Cortex of kidney (tissue), 1 donor: ENCODE results near the gene STXBP4.

Experiments used
- DNase-seq: peaks from one replicate; lab custom pipeline; 2025; lab: John Stamatoyannopoulos, UW

The STXBP4 gene

DNA sequence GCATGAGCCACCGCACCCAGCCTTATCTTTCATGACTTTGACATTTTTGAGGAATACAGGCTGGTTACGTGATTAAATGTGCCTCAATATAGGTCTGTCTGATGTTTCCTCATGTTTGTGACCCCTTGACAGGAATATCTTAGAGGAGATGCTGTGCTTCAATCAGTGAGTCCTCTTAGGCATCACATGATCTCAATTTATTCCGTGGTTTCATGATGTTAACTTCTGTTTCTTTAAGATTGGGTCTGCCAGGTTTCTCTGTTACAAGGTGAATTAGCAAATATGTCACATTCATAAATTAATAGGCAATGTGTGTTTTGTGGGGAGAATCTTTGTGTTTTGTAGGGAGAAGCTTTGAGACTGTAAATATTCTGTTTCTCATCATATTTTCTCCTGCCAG lies 3.3 kb downstream of the STXBP4 start:
- no peak for DNase-seq

DNA sequence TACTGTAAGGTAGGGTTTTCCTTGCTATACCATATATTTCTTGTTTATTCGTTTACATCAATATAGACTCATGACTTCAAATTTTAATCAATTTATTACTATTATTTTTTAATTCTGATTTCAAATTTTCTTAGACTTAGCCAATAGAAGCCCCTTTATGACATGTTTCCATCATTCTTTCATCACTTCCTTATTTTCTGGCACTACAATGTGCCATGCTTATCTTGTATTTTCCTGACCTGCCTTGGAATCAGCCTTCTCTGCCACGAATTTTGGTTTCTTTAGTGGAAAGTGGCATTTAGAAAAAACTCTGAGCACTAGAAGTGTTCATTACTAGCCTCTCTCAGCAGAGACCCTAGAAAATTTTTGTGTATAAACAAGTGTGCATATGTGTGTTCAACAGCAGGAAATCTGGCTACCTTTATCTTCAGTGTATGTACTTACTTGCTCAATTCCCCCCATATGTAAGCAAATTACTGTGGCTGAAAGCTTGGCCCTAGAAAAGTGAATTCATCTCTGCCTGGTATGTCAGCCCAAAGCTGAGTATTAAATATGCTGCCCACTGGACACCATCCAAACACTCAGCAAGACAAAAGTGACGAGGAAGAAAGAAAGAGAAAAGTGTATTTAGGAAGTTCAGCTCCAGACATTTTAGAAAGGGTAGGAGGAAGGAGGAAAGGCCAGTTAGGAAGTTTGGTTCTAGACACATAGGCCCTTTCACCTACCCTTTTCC lies 4.0 kb downstream of the STXBP4 start:
- no peak for DNase-seq

DNA sequence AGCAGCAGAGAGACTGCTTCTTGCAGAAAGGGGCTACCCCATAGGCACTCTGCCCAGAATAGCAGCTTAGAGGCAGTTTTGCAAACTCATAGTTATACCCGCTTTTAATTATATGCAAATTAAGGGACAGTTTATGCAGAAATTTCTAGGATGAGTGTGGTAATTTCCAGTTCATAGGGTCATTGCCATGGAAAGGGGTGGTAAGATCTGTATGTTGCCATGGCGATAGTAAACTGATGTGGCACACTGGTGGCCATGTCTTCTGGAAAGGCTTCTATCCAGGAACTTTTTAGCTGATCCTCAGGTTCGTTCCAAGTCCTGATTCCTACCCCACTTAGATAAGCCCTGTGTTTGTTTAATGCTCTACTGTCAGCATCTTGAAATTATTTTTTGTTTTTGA lies 6.2 kb downstream of the STXBP4 start:
- no peak for DNase-seq

DNA sequence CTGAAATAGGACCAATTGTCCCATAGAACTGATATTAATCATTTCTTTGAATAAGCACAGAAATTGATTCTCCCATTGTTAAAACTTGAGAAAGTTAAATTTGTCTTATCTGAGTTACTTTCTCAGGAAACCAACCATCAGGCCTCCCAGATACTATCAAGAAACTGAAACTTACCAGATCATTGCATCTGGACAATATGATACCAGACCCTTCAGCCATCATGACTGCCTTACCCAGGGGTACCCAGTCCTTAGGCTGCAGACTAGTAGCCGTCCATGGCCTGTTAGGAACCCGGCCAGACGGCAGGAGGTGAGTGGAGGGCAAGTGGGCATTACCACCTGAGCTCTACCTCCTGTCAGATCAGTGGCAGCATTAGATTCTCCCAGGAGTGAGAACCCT lies 7.8 kb downstream of the STXBP4 start:
- no peak for DNase-seq

DNA sequence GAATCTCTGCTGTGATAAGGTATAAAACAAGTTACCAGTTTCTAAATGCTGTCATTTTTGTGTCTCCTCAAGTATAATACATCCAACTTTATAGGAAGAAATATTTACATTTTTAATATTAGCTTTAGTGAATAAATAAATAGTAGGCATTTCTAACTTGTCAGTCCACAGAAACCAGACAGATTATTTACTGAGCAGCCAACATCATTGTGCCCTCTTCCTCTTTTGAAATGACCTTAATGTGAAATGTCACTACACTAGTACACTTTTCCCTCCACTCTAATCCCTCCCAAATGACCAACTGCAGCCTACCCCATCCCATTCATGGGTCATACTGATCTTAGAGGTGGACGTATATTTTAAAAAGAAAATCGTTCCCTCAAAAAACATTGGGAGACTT lies 9.2 kb downstream of the STXBP4 start:
- DNase-seq, result no peak

DNA sequence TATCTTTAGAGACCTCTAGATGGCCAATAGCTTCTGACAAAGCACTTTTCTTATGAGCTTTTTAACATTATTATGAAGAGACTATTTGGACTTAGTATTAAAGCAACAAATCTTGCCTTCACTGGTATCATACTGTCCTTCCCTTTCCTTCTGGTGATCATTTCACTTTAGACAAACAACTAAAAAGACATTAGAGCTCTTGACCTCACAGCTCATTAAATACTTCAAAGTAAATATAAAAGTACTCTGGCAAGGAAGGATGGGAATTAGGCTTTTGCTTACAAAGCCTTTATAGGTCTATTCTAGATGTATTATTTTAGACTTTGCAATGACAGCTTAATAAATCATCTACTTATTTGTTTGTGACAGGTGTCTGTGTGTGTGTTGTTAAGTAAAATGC lies 11.1 kb downstream of the STXBP4 start:
- DNase-seq, result no peak

DNA sequence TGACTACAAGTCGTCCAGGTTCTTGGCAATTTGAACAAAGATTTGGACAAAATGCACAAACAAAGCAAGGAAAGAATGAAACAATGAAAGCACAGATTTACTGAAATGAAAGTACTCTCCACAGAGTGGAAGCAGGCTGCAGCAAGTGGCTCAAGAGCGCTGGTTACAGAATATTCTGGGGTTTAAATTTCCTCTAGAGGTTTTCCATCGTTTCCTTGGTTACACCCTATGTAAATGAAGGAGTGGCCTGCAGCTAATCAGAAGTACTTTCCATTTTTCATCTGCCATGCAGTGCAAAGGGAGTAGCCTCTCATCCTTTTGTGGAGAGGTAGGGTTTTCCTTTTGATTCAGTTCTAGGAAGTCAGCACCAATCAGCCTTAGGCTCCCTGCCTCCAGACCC lies 11.8 kb downstream of the STXBP4 start:
- DNase-seq, result no peak

DNA sequence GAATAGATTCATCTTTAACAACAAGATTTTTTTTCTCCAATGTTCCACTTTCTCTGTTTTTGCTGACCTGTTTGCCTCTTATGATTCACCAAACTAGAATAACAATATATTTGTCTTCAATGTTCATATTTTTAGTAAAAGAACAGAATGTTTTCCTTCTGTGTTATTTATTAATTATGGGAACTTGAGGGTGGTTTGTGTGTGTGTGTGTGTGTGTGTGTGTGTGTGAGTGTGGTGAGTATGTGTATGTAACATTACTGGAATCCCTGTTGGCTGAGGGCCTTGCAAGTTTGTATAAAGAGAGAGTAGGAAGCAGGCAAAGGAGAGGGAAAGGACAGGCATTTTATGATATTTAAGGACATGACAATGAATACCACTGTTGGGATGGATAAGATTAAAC lies 13.8 kb downstream of the STXBP4 start:
- no peak for DNase-seq

DNA sequence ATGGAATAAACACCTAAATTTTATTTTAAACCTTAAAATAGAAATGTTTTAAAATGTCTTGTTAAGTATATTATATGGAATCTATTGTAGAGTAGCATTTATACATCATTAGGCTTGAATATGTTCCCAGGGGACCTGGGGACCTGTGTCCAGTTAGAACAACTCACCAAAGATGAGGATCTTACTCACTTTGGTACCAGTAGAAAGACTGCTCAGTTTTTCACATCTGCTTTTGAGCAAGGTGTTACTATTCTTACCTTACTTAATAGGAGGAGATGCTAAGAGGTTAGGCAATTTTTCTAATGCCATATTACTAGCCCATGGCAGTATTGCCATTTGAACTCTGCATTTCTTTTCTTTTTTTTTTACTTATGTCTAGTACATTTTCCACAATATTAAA lies 14.7 kb downstream of the STXBP4 start:
- DNase-seq, result no peak

DNA sequence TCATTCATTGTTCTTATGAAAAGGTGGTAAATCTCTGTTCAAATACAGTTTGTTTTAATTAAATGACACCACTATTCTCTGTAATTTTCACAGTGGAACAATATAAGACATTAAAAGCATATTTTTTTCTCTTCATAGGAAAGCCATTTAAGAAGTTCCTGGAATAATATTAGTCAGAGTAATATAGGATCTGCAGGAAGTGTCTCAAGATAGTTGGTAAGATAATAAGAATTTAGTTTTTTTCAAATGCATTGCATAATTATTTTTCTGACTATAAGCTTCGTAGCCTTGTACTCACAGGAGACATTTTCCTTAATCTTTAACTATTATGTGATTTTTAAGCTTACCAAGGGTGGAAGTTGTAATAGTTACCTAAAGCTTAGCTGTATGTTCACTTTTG lies 16.9 kb downstream of the STXBP4 start:
- DNase-seq, result no peak

DNA sequence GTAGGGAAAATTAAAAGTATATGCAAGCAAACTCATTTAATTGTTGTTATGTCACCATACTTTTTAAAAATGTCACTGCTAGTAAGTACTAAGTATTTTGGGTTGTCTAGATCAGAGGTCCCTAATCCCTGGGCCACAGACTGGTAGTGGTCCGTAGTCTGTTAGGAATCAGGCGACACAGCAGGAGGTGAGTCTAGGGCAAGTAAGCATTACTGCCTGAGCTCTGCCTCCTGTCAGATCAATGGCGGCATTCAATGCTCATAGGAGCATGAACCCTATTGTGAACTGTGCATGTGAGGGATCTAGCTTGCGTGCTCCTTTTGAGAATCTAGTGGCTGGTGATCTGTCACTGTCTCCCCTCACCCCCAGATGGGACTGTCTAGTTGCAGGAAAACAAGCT lies 21.6 kb downstream of the STXBP4 start:
- no peak for DNase-seq

DNA sequence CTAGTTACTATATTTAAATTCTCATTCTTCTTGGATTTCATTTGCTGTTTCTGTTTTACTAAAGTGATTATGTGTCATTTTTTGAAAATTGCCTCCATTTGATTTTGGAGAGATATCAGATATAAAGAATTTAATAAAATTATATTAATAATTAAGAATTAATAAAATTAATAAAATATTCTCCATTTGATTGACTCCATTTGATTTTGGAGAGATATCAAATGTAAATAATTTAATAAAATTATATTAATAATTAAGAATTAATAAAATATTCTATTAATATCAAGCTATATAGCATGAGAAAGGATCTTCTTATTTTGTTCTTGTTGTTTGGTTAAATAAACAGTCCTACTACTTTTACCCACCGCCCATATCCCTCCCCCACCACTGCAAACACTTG lies 23.0 kb downstream of the STXBP4 start:
- DNase-seq, result no peak

DNA sequence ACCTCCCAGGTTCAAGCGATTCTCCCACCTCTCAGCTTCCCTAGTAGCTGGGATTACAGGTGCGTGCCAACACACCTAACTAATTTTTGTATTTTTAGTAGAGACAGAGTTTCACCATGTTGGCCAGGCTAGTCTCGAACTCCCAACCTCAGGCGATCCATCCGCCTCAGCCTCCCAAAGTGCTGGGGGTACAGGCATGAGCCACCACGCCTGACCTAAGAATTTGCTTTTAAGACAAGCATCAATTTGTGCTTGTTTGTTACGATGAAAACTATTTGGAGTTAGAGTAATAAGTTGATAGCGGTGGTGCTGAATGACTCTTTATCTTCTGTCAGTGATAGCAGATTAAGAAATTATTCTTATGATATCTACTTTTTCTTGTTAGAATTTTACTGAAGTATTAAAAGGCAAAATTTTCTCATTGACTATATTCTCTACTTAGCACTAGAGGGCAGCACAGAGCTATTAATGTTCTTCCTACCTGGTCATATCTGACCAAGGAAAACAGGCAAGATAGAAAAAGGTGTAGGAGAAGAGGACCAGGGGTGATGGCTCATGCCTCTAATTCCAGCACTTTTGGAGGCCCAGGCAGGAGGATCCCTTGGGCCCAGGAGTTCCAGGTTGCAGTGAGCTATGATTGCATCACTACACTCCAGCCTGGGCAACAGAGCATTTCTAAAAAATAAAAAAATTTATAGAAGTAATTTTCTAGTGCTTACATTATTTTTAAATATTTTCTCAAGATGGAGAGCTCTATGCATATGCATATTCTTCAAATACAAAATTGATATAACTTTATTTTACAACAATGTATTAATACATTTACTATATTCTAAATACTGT lies 24.5 kb downstream of the STXBP4 start:
- DNase-seq, result no peak

DNA sequence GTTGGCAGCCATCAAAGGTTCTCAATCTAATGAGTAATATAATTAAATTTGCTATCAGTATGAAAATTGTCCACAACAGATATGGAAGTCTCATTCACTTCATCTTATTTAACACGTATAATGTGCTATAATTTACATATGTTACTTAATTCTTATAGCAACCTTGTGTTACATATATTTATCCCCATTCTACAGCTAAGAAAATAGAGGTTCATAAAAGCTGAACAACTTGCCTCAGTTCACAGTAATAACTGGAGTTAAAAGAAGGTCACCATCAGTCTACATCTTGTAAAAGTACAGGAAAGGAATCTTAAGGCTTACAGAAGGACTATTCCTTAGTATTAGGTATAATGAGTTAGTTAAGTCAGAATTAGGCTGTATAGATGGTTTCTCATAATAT lies 27.9 kb downstream of the STXBP4 start:
- no peak for DNase-seq

DNA sequence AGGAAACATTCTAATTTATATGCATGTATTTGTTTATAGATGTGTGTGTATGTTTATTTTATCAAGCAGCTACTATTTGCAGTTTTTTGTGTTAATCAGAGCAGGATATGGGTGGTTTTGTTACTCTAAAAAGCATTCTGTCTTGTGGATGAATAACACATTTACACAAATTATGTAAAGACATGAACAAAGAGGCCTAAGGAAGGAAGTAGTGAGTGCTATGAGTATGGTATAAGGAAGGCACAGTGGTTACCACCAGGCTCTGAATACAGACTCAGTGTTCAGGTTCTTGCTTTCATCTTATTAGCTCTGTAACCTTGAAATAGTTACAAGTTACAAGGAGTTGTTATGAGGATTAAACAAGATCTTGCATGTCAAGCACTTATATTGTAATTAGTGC lies 33.9 kb downstream of the STXBP4 start:
- no peak for DNase-seq

DNA sequence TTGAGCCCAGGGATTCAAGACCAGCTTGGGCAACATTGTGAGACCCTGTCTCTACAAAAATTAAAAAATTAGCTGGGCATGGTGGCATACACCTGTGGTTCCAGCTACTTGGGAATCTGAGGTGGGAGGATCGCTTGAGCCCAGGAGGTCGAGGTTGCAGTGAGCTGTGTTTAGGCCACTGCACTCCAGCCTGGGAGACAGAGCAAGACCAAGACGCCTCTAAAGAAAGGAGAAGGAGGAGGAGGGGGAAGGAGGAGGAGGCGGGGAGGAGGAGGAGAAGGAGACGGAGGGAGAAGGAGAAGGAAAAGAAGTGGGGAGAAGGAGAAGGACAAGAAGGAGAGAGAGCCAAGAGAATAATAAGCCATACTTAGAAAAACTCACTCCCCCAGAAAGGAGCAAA lies 35.9 kb downstream of the STXBP4 start:
- DNase-seq, result no peak

DNA sequence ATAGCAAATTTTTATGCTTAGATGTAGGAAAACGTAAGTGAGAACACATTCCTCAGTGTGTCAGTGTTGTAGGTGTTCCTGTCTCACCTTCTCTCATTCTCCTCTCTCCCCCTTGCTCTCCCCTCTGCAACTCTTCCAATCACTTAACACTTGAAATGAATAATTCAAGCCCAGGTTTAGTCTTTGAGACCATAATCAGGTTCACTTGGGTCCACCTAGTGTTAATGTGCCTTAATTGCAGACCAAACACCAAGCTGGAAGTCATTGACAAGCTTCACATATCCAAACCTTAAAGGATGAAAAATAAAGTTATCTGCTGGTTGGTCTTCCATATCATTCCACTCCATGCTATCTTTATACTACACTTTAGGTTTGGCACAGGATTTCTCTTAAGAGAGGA lies 37.0 kb downstream of the STXBP4 start:
- no peak for DNase-seq

DNA sequence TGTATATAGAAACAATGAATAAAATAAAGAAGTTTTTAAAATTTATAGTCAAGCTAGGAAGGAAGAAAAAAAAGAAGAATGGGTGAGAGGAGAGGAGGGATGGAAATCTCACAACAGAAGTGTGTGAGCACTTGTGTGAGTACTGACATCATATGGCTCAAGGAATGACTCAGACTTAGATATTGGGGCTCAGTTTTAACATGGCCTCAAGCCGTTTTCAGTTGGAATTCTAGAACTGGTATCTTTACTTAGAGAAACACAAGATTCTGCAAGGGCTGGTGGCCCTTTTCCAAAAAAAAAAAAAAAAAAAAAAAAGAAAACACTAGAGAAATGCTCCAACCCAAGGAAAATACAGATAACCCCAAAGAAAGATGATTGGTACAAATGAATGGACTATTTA lies 55.1 kb downstream of the STXBP4 start:
- DNase-seq, result no peak

DNA sequence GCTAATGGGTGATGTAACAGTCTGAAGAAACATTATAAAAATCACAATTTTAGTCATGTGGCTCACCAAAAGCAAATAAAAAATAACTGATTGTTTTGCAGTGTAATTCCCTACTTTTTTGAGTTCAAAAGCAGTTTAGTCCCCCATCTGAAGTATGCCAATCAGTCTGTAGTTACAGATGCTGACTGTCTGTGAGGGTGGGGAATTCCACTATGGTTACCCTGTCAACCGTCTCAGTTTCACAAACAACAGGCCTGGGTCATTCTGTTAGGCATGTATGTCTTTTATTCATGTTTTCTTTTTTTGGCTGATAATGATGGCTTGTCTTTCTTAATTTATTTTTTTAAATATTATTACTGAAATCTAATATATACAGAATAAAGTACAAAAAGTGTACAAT lies 69.3 kb downstream of the STXBP4 start:
- DNase-seq, result no peak

DNA sequence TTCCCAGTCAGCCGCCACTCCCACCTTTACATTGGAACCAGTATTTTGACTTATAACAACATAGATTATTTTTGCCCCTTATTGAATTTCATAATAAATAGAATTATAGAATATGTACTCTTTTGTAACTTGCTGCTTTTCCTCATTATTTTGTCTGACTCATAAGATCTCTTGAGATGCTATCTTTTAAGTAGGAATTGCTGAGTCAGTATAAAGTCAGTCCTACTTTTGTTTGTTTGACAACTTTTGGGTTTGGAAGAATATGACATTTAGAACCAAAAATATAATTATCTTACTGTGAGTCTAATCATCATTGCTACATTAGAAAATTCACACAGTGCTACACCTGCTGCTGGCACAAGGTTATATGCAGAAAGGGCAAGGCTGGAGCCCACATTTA lies 69.7 kb downstream of the STXBP4 start:
- no peak for DNase-seq

DNA sequence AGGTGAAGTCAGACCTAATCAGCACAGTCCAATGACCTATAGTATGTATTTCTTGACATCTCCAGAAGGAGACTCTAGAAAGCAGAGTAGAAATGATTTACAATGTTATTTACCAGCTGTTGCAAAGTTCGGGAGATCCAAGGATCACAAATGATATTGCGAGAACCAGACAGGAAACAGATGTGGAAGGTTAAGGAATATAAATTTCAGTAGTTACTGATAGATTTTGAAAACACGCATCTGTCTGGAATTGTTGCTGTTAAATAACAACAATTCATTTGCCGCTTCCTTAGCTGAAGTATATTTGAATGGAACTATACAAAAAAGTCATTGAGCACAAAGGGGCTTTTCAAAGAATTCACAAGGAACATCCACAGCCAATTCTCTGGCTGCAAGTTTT lies 72.0 kb downstream of the STXBP4 start:
- DNase-seq, result no peak

DNA sequence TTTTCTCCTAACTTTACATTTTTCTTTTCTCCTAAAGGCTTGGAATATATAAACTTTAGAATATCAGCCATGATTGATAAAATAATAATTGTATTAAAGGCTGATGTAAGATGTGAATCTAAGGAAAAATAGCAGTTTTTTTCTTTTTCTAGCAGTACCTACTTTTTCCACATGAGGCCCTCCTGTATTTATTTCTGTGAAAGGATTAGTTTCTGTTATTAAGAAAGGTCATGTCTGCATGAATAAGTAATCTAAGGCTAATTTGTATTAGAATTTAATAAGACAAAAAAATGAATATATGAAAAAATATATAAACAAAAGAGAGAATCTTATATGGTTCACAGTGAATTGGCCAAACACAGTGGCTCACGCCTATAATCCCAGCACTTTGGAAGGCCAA lies 85.3 kb downstream of the STXBP4 start:
- DNase-seq, result no peak

DNA sequence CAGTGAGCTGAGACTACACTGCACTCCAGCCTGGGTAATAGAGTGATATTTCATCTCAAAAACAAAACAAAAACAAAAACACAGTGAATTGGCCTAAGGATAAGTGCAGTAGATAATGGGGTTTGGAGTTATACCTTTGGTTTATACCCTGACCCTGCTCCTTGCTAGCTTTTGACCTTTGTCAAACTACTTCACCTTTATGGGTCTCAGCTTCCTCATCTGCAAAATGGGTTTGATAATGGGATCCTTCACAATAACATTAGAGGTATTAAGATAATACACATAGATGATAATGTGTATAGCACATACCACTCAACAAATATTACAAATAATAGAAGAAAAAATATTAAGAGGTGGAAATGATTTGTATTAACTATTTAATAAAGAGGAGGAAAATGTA lies 85.9 kb downstream of the STXBP4 start:
- DNase-seq, result no peak

DNA sequence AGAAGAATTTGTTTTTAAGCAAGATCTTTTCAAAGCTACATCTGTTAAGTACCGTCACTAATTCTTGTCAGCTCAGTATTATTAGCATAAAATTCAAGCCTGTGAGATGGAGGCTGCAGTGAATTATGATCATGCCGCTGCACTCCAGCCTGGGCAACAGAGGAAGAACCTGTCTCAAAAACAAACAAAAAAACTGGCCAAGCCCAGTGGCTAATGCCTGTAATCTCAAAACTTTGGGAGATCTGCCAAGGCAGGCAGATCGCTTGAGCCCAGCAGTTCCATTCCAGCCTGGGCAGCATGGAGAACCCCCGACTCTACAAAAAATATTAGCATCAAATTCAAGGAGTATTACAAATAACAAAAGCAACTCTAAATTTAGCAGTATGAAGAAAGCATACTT lies 88.0 kb downstream of the STXBP4 start:
- no peak for DNase-seq
